Immature natural killer cell (primary cell): Measurements from ENCODE around the gene CDH16. TPM values are rescaled to one million over a fixed set of nuclear protein-coding genes. Genes with fewer than 3 reads are reported as not detected.

Source experiments
- DNase-seq, 3 donors: peaks; one replicate each; pipeline ENCODE4 v3.0.0; 2022; ENCODE audit warnings: mixed read lengths in 1 of 3
- H3K27ac Mint-ChIP-seq, 6 donors: one replicate each; pipeline ENCODE4 v1.8.0; 2020; ENCODE audit warnings: mixed read lengths in 6 of 6, mild to moderate bottlenecking in 5 of 6, inconsistent platforms in 4 of 6, moderate library complexity in 3 of 6
- H3K27me3 Mint-ChIP-seq, 3 donors: one replicate each; pipeline ENCODE4 v1.8.0; 2020 to 2021; ENCODE audit warnings: low read depth in 3 of 3, mild to moderate bottlenecking in 3 of 3, mixed read lengths in 3 of 3, moderate library complexity in 3 of 3, inconsistent platforms in 1 of 3
- H3K36me3 Mint-ChIP-seq, 3 donors: one replicate each; pipeline ENCODE4 v1.8.0; 2020; ENCODE audit warnings: mixed read lengths in 3 of 3, inconsistent platforms in 2 of 3, mild to moderate bottlenecking in 2 of 3
- H3K4me1 Mint-ChIP-seq, 2 donors: one replicate each; pipeline ENCODE4 v1.8.0; 2020; ENCODE audit warnings: inconsistent platforms in 2 of 2, mild to moderate bottlenecking in 2 of 2, mixed read lengths in 2 of 2, moderate library complexity in 1 of 2
- H3K4me3 Mint-ChIP-seq, 5 donors: one replicate each; pipeline ENCODE4 v1.8.0; 2020; ENCODE audit warnings: mild to moderate bottlenecking in 5 of 5, mixed read lengths in 5 of 5, inconsistent platforms in 3 of 5, moderate library complexity in 3 of 5
- H3K9me3 Mint-ChIP-seq, 6 donors: one replicate each; pipeline ENCODE4 v1.8.0; 2020; ENCODE audit warnings: mild to moderate bottlenecking in 6 of 6, mixed read lengths in 6 of 6, inconsistent platforms in 4 of 6, moderate library complexity in 3 of 6
- polyA plus RNA-seq, 3 donors: library from polyadenylated mRNA; unstranded; fragments of 300-500 nt; fragmentation: Illumina TruSeq; gene quantifications; one replicate each; pipeline ENCODE4 v1.2.3, GENCODE V29; 2021

Gene CDH16
- polyA plus RNA-seq, 3 donors from 2014 or later = not detected

DNA sequence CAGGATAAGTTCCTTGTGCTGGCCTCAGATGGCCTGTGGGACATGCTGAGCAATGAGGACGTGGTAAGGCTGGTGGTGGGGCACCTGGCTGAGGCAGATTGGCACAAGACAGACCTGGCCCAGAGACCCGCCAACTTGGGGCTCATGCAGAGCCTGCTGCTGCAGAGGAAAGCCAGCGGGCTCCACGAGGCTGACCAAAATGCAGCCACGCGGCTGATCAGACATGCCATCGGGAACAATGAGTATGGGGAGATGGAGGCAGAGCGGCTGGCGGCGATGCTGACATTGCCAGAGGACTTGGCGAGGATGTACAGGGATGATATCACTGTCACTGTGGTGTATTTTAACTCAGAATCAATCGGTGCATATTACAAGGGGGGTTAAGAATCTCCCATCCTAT is 33.2 kb downstream of the CDH16 start:
- Mint-ChIP-seq H3K36me3 (peaks cover 6 to 24% (median 10%) of the 10 kb centered on the region in 3 donors), H3K4me3 (no peak overlapping the region), H3K27ac (peak overlapping the region in 3 of 6 donors; percentile 16 to 37 (median 20)), H3K9me3 (no peaks in the 10 kb centered on the region), H3K27me3 (peaks cover under 1 to 2% (median under 1%) of the 10 kb centered on the region in 3 donors), H3K4me1 (peaks cover 3 to 35% of the 10 kb centered on the region in 2 donors)
- DNase-seq = no peak

DNA sequence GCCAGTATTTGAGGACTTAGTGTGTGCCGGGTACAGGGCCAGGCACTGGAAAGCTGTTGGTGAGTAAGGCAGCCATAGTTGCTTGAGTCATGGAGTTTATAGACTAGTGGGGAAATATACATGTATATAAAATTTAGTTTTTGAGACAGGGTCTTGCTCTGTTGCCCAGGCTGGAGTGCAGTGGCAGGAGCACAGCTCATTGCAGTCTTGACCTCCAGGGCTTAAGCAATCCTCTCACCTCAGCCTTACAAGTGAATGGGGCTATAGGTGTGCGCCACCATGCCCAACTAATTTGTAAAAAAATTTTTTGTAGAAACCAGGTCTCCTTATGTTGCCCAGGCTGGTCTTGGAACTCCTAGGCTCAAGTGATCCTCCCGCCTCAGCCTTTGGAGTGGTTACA is 36.0 kb downstream of the CDH16 start:
- H3K27me3 Mint-ChIP-seq = peaks cover 6 to 12% (median 7%) of the 10 kb centered on the region in 3 donors
- peaks cover 22 to 50% of the 10 kb centered on the region in 2 donors for H3K4me1 Mint-ChIP-seq
- no peaks in the 10 kb centered on the region for H3K9me3 Mint-ChIP-seq
- peaks cover 6 to 19% (median 10%) of the 10 kb centered on the region in 3 donors for H3K36me3 Mint-ChIP-seq
- H3K4me3 Mint-ChIP-seq = peak overlapping the region in 1 of 5 donors; percentile 74
- DNase-seq = no peak
- peak overlapping the region in 1 of 6 donors; percentile 42 for H3K27ac Mint-ChIP-seq

DNA sequence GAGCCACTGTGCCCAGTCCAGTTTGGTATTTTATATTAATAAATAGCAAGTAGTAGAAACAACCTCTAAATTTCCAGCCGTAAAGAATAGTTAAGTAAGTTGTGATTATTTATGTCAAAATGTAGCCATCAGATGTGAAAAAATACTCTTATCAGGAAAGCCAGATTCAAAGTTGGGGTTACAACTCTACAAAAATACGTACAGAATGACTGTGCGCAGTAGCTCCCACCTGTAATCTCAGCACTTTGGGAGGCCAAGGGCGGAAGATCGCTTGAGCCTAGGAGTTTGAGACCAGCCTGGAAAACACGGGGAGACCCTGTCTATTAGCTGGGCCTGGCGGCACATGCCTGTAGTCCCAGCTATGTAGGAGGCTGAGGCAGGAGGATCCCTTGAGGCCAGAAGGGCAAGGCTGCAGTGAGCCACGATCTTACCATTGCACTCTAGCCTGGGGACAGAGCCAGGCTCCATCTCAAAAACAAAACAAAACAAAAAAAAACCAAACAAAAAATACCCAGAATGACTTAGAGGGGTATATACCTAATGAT is 36.6 kb downstream of the CDH16 start:
- peak overlapping the region in 3 of 6 donors; percentile 15 to 66 (median 42) for H3K27ac Mint-ChIP-seq

DNA sequence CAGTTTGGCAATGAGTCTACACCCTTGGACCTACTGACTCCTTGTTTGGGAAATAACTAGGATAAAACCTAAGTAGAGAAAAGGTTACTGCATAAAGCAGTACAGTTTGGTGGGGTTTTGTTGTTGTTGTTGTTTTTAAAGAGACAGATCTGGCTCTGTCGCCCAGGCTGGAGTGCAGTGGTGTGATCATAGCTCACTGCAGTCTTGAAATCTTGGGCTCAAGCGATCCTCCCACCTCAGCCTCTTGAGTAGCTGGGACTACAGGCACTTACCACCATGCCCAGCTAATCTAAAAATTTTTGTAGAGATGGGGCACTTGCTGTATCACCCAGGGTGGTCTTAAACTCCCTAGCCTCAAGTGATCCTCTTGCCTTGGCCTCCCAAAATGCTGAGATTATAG is 37.1 kb downstream of the CDH16 start:
- Mint-ChIP-seq H3K36me3 (peaks cover 6 to 19% (median 10%) of the 10 kb centered on the region in 3 donors), H3K4me1 (peaks cover 22 to 51% of the 10 kb centered on the region in 2 donors), H3K4me3 (peak overlapping the region; percentile 74 to 99 (median 81)), H3K27me3 (peaks cover 6 to 12% (median 7%) of the 10 kb centered on the region in 3 donors), H3K27ac (peak overlapping the region in 3 of 6 donors; percentile 12 to 81 (median 59)), H3K9me3 (no peaks in the 10 kb centered on the region)
- DNase-seq = no peak

More for the DNA sequence above, 36.6 kb downstream of the CDH16 start:
- Mint-ChIP-seq H3K36me3 (peaks cover 6 to 19% (median 10%) of the 10 kb centered on the region in 3 donors), H3K4me3 (peak overlapping the region in 4 of 5 donors; percentile 74 to 99 (median 80)), H3K4me1 (peaks cover 22 to 51% of the 10 kb centered on the region in 2 donors), H3K9me3 (no peaks in the 10 kb centered on the region), H3K27me3 (peaks cover 6 to 12% (median 7%) of the 10 kb centered on the region in 3 donors)
- DNase-seq = no peak

DNA sequence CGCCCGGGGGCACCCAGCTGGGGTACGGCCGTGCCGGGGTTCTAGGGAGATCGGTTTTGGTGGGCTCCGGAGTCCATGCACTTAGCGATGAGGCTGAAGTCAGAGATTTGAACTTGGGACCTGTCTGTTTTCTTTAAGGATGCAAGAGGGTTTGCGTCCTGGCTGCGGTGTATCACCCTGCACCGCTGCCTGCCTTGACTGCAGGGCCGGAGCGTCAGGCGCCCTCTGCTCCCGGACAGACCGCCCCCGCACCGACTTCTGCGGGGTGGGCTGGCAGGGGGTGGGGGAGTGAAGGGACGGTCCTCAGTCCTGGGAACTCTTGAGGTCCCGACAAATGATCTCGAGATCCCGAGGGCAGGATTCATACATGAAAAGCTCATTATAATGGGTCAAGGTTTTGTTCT is 37.7 kb downstream of the CDH16 start:
- H3K4me1 Mint-ChIP-seq = peaks cover 24 to 52% of the 10 kb centered on the region in 2 donors
- H3K27ac Mint-ChIP-seq = peak overlapping the region in 2 of 6 donors; percentile 45 to 76
- peaks cover 6 to 18% (median 10%) of the 10 kb centered on the region in 3 donors for H3K36me3 Mint-ChIP-seq
- peaks cover 6 to 12% (median 7%) of the 10 kb centered on the region in 3 donors for H3K27me3 Mint-ChIP-seq
- no peaks in the 10 kb centered on the region for H3K9me3 Mint-ChIP-seq
- H3K4me3 Mint-ChIP-seq = peak overlapping the region; percentile 74 to 99 (median 81)
- DNase-seq = no peak

DNA sequence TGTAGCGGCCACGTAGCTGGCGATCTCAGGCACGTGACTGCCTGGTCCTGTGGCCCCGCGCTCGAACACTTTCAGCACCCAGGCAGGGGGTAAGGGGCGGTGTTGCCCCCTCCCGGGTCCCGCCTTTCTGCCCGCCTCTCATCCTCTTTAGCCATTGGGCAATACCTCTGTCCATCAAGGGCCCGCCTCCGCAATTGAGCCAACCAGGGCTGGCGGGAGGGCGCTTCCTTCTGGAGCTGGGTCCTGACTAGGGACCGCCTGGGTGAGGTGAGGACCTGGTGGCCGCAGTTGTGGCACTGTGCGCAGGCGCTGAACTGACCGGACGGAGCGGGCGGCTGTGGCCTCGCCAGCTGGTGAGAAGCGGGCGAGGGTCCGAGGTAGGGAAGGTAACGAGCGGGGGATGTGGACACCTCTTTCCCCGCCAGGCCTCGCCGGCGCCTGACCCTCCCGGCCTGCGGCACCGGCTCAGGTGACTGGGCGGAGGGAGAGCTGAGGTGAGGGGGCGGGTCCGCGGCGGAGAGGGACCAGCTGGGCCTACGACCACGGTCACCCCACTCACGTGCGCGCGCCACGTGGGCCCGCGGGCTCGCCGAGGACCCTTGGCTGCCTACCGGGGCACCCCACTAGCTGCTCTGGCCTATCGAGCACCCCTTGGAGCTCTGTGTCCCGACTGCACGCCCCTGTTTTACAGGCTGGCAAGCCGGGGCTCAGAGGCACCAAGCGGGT is 38.2 kb downstream of the CDH16 start, which contains the start of gene PDP2:
Gene PDP2, plus strand, starts transcription at position 228 of the 726 bp plus-strand sequence. CDS start 3,770 bp downstream, outside the sequence.
- Mint-ChIP-seq H3K4me3 (peak within 1 kb of the TSS; percentile 96 to 99 (median 99)), H3K4me1 (peaks cover 24 to 50% of the 10 kb centered on the region in 2 donors), H3K36me3 (peaks cover 1 to 13% (median 6%) of the 10 kb centered on the region in 3 donors), H3K27ac (peak within 1 kb of the TSS; percentile 76 to 97 (median 94)), H3K9me3 (no peaks in the 10 kb centered on the region), H3K27me3 (peaks cover 6 to 12% (median 7%) of the 10 kb centered on the region in 3 donors)
- peak; percentile 90 to 91 (median 91) for DNase-seq

DNA sequence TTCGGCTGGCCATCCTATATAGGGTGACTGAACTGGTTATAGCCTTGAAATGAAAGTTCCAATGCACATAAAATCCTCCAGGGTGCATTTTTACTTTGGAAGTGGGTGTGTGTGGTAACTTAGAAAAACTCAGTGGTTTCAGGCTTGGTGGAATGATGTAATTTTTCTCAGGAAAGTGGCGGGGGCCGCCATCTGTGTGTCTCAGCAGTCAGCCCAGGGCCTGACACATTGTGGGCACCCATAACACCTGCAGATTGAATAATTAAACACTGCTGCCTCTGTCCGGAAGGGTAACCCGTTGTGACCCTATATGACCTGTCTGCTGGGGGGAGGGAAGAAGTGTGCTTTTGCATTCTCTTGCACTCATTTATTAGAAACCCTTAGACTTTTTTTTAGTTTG is 40.6 kb downstream of the CDH16 start:
- peak overlapping the region; percentile 36 to 77 (median 61) for H3K27ac Mint-ChIP-seq

DNA sequence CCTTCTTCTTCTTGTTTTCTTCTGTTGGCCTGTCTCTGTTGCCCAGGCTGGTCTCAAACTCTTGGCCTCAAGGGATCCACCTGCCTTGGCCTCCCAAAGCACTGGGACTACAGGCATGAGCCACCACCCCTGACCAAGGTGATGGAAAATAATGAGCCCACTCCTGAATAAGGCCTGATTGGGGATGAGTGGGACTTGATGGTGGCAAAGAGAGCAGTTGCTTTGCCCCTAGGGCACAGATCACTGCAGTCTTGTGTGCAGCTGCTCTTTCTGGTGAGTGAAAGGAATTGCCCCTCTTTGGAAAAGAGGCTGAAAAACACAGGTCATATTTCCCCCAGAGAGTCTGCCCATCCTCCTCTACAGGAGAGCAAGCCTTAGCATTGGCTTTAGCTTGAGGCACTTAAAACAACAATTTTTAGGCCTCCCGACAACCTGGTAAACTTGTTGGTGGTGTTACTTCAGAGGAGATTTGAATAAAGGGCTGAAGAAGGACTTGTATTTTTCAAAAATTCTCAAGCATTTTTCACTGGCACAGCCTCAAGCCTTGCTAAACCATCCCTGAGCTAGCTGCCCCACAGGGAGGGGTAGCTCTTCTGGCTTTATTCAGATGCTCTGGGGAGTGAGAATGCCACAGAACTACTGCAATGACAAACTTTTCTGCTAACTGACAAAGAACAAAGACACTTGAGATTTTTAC is 44.5 kb downstream of the CDH16 start:
- H3K9me3 Mint-ChIP-seq = no peaks in the 10 kb centered on the region
- peak in 2 of 3 donors; percentile 9 to 17 for DNase-seq
- H3K4me1 Mint-ChIP-seq = peaks cover 46 to 54% of the 10 kb centered on the region in 2 donors

More for the DNA sequence above, 40.6 kb downstream of the CDH16 start:
- peaks cover 10 to 22% (median 10%) of the 10 kb centered on the region in 3 donors for H3K27me3 Mint-ChIP-seq
- H3K4me3 Mint-ChIP-seq = peak overlapping the region; percentile 3 to 71 (median 57)
- peak; percentile 15 to 40 (median 25) for DNase-seq
- no peaks in the 10 kb centered on the region for H3K36me3 Mint-ChIP-seq
- no peaks in the 10 kb centered on the region for H3K9me3 Mint-ChIP-seq
- H3K4me1 Mint-ChIP-seq = peaks cover 41 to 63% of the 10 kb centered on the region in 2 donors

DNA sequence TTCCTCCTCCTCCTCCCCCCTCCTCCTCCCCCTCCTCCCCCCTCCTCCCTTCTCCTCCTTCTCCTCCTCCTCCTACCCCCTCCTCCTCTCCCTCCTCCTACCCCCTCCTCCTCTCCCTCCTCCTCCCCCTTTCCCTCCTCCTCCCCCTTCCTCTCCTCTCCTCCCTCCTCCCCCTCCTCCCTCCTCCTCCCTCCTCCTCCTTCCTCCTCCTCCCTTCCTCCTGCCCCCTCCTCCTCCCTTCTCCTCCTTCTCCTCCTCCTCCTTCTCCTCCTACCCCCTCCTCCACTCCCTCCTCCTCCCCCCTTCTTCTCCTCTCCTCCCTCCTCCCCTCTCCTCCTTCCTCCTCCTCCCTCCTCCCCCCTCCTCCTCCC is 45.0 kb downstream of the CDH16 start:
- Mint-ChIP-seq H3K9me3 (no peaks in the 10 kb centered on the region), H3K4me3 (peak overlapping the region in 4 of 5 donors; percentile 82 to 90 (median 86)), H3K27me3 (peaks cover 3 to 14% (median 6%) of the 10 kb centered on the region in 3 donors), H3K4me1 (peaks cover 45 to 53% of the 10 kb centered on the region in 2 donors), H3K27ac (peak overlapping the region; percentile 85 to 96 (median 94)), H3K36me3 (no peaks in the 10 kb centered on the region)
- no peak for DNase-seq

More for the DNA sequence above, 44.5 kb downstream of the CDH16 start:
- Mint-ChIP-seq H3K4me3 (peak overlapping the region; percentile 61 to 81 (median 62)), H3K36me3 (no peaks in the 10 kb centered on the region), H3K27ac (peak overlapping the region; percentile 85 to 96 (median 92)), H3K27me3 (peaks cover 3 to 16% (median 6%) of the 10 kb centered on the region in 3 donors)

DNA sequence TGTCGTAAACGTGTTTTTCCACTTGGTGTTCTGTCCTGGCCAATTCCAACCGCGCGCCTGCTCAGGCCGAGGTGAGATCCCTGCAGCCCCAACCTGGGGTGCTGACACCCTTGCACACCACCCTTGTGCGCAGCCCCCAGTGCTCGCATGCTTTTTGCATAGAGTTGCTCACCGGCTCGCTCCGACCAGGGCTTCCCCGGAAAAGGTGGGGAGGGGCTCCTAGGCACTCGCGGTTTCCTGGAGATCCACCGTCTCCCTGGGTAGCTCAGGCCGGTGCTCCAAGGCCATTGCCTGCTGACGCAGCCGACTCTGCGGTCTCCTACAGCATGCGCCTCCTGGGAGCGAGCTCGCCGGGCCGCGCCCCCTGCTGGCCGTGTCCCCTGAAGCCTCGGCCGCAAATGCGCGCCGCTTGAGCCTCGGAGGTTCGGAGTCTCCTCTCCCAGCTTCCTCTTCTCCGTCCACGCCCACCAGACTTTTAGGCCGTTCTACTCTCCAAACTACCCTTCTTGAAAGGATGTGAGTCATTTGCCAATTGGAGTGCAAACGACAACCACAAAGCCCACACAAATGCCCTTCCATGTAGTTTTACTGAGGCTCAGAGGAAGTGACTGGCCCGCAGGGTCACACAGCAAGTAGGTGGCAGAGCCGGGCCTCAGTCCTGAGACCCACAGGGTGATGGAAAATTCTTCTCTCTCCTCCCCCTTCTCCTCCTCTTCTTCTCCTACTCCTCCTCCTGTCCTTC is 45.6 kb downstream of the CDH16 start:
- H3K4me3 Mint-ChIP-seq = peak overlapping the region; percentile 77 to 90 (median 84)
- no peaks in the 10 kb centered on the region for H3K9me3 Mint-ChIP-seq
- peaks cover 39 to 47% of the 10 kb centered on the region in 2 donors for H3K4me1 Mint-ChIP-seq
- H3K27me3 Mint-ChIP-seq = peaks cover 3 to 13% (median 6%) of the 10 kb centered on the region in 3 donors
- peak overlapping the region; percentile 85 to 96 (median 91) for H3K27ac Mint-ChIP-seq
- H3K36me3 Mint-ChIP-seq = no peaks in the 10 kb centered on the region
- DNase-seq = peak; percentile 94 to 95 (median 95)

DNA sequence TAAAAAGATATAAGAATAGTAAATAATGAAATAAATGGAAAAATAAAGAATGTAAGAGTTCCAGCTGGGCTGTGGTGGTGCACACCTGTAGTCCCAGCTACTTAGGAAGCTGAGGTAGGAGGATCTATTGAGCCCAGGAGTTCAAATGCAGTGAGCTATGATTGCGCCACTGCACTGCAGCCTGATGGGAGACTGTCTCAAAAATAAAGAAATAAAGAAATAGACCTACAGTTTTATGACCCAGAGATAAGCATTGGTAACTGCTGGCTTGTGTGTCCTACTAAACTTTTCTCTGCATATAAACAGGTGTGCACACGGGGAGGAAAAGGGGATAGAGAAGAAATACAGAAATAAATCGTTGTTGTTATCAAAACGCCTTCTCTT is 46.1 kb downstream of the CDH16 start:
- peaks cover 0 to 5% (median 0%) of the 10 kb centered on the region in 3 donors for H3K36me3 Mint-ChIP-seq
- H3K27ac Mint-ChIP-seq = peak overlapping the region; percentile 85 to 96 (median 91)
- peaks cover 4 to 10% (median 6%) of the 10 kb centered on the region in 3 donors for H3K27me3 Mint-ChIP-seq
- no peak for DNase-seq
- no peaks in the 10 kb centered on the region for H3K9me3 Mint-ChIP-seq
- peak overlapping the region; percentile 77 to 90 (median 84) for H3K4me3 Mint-ChIP-seq
- H3K4me1 Mint-ChIP-seq = peaks cover 39 to 48% of the 10 kb centered on the region in 2 donors

DNA sequence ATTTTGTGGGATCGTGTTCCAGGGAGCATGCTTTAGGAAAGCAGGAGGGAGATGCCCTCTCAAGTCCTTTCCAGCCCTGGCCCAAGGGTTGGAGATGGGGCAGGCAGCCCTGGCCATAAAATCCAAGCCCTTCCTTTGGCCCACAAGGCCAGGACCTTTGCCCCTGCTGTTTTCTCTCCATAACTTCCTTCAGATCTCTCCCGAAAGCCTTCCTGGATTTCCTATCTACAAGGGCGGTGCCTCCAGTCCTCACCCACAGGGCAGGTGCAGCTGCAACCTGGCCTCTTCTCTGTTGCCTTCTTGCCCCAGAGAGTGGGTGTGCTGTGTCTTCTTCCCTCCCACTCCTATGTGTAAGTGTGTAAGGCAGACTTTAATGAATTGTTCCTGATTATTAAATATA is 46.8 kb downstream of the CDH16 start:
- no peak for DNase-seq
- Mint-ChIP-seq H3K27ac (peak overlapping the region in 5 of 6 donors; percentile 42 to 85 (median 76)), H3K27me3 (peaks cover 4 to 10% (median 6%) of the 10 kb centered on the region in 3 donors), H3K4me3 (peak overlapping the region; percentile 29 to 57 (median 48)), H3K4me1 (peaks cover 39 to 49% of the 10 kb centered on the region in 2 donors), H3K36me3 (peaks cover 0 to 6% (median 0%) of the 10 kb centered on the region in 3 donors), H3K9me3 (no peaks in the 10 kb centered on the region)
